HG03139 (cell line): Measurements from ENCODE around the gene GNG7.
"Not testable (repeated sequence)": the region's sequence is repeated elsewhere in the genome, so short reads cannot be mapped to it uniquely, and the experiment has no call there.

Experiments used
- ATAC-seq: cut with Tn5 transposase; IDR thresholded peaks from one replicate; pipeline ENCODE4 v1.9.1; 2021; ENCODE audit not compliant: unreplicated experiment

GNG7 gene

GRCh38 chr19:2556221-2557092 is 146.0 kb downstream of the GNG7 start:
- ATAC-seq = no peak

GRCh38 chr19:2555422-2556220 is 146.9 kb downstream of the GNG7 start:
- no peak for ATAC-seq

- ATAC-seq = no peak
Observed at GRCh38 chr19:2554856-2555255, 147.6 kb downstream of the GNG7 start.

DNA sequence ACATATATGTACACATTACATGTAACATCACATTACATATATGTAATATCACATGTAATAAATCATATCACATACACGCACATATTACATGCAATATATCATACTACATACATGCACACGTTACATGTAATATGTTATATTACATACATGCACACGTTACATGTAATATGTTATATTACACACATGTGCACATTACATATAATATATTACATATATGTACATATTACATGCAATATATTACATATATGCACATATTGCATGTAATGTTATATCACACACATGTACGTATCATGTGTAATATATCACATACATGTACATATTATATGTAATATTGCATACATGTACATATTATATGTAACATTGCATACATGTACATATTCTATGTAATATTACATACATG is 149.0 kb downstream of the GNG7 start:
- ATAC-seq = no peak

GRCh38 chr19:2552859-2553258 is 149.6 kb downstream of the GNG7 start:
- ATAC-seq = peak; percentile 71

DNA sequence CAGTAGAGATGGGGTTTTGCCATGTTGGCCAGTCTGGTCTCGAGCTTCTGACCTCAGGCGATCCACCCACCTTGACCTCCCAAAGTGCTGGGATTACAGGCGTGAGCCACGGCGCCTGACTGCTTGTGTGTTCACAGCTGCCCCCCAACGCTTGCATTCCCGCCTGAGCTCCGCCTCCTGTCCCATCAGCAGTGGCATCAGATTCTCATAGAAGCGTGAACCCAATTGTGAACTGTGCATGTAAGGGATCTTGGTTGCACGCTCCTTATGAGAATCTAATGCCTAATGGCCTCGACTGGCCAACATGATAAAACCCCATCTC is 150.7 kb downstream of the GNG7 start:
- no peak for ATAC-seq

GRCh38 chr19:2551172-2551863 is 151.2 kb downstream of the GNG7 start:
- no peak for ATAC-seq

DNA sequence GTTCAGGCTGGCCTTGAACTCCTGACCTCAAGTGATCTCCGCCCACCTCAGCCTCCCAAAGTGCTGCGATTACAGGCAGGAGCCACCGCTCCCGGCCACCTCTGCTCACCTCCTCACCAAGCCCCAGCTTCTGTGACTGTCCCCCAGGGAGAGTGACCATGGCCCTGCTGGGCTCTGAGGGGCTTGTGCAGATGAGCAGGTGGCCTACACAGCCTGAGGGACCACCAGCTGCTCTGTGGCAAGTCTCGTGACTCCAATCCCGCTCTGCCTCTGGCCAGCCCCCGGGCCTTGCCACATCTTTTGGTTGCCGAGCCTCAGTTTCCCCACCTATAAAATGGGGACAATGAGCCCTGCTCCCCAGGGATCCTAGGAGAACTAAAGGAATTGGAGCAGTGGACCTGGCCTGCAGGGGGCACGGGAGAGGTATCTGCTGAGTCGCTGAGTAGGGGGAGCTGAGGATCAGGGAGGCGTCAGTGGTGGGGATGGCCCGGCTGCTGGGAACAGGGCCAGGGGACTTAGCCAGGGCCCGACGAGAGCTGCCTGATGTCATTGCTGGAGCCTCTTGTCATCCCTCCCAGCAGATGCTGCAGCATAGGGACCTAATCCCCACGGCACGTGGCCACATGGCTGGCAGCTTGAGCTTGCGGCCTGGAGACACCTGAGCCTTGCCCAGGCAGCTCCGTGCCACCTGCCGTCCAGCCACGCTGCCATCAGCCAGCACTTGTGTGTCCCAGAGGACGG is 151.9 kb downstream of the GNG7 start:
- ATAC-seq = no peak

DNA sequence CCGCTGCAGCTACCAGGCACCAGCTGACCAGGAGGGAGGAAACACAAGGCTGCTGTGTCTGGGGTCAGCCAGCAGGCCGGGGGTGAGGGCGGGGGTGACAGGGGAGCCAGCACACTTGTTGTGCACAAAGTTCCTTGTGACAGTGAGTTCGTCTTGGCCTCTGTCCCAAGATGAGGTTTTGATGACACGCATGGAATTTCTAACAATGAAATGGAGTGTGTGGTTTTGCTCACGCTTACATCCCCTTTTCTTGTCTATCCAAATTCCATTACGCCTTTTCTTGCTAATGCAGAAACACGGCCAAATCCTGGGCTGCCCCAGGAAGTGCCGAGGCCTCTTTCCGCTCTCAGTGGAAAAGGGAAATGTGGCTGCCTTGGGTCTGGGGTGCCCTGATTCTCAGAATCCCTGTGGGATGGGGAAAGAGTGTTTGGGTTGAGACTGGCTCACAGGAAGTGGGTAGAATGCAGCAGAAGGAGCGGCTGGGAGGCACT is 152.7 kb downstream of the GNG7 start:
- no peak for ATAC-seq

- no peak for ATAC-seq
Observed at GRCh38 chr19:2548966-2549365, 153.5 kb downstream of the GNG7 start.

DNA sequence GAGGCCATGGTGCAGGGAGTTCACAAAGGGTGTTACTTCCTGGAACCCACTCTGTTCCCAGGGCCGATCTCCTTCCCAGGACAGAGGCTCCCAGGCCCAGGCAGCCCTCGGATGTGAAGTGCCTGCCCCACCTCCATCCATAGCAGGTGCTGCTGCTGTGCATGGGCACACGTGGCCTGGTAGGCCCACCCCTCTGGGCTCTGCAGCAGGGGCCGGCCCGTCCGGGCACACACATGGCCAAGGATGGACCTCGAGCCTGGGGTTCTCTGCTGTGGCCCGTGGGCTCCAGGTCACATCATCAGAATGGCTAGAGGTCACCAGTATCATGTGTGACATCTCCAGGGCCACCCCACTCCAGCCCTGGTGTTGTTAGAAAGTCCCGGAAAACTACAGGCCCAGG is 154.8 kb downstream of the GNG7 start:
- no peak for ATAC-seq

- no peak for ATAC-seq
Observed at GRCh38 chr19:2547033-2547680, 155.3 kb downstream of the GNG7 start.

DNA sequence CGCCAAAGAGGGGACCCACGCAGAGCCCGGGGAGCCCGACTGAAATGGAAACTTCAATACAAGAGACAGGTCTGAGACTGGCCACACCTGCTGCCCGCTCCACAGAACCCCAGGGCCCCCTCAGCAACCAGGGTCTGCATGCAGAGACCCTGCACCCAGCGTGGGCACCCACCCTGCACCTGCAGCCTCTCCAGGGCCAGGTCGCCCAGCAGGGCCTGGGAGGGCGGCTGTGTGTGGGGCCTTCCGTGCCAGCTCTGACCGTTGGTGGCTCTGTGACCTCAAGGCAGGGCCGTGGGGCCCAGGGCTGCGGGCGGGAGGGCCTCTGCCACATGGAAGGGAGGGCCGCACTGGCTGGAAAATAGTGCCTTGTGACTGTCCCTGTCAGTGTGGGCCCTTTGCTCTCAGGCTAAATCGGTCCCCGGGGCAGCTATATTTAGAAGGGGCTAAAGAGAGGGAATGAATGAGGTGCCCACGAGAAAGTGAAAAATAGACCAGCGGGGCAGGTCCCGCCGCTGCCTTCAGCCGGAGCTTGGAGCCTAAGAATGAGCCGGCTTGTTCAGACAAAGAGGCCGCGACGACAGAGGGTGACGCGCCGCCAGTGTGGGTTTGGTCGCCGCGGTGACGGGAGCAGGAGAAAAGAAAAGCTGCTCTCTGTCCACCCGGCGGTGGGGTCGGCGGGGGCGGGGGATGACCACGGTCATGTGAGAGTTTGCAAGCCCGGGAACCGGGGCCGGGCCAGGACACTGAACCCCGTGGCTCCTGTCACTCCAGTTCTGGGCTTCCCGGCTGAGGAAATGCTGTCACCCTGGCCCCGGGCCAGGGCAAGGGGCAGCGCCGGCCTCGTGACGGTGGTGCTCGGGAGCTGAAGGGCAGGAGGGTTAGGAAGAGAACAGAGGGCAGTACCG is 156.1 kb downstream of the GNG7 start:
- ATAC-seq = no peak

- ATAC-seq = not testable (repeated sequence)
Observed at GRCh38 chr19:2545416-2546127, 156.9 kb downstream of the GNG7 start.

- ATAC-seq = no peak
Observed at GRCh38 chr19:2544576-2545415, 157.7 kb downstream of the GNG7 start.

GRCh38 chr19:2543463-2544442 is 158.7 kb downstream of the GNG7 start:
- ATAC-seq = no peak

- not testable (repeated sequence) for ATAC-seq
Observed at GRCh38 chr19:2543072-2543462, 159.4 kb downstream of the GNG7 start.
